GM19467 (cell line): ENCODE data around the gene MFAP5.
"Not testable (repeated sequence)": the region's sequence is repeated elsewhere in the genome, so short reads cannot be mapped to it uniquely, and the experiment has no call there.

Experiments
- ATAC-seq: cut with Tn5 transposase; IDR thresholded peaks from one replicate; pipeline ENCODE4 v1.9.1; 2021; ENCODE audit warnings: mild to moderate bottlenecking, moderate library complexity; ENCODE audit not compliant: unreplicated experiment

MFAP5 gene

DNA sequence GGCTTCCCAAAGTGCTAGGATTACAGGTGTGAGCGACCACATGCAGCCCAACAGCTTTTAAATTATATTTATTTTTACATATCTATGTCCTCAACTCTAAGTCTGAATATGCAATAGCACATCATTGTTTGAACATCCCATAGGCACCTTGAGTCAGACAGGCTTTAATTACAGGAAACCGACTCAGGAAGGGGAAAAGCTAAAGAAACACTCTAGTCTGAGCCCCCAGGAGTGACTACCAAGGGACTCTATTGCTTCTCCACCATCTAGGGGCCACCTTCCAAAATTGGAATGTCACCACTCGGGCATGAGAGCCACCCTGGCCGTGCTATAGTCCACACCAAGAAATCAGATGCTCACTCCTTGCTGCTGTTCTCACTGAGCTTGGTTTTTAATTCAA is 14.0 kb upstream of the MFAP5 start:
- no peak for ATAC-seq

DNA sequence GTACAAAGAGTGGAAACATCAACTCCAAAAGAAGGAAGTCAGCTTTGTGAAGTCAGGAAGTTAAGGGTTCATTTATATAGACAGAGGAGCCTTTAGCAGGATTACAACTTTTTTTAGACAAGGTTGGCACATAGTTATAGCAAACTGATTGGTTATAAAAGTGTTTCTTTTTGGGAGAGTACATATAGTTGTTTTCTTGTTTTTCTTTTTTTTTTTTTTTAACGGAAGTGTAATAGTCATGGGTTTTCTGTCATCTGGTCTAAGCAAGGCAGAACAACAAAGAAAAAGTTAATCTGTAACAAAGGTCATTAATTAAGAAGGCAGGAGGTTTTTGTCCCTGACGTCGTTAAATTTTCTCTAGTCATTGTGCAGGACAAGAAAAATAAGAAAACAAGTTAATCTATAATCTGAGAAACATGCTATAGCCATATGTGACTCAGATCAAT is 13.0 kb upstream of the MFAP5 start:
- ATAC-seq, result no peak

DNA sequence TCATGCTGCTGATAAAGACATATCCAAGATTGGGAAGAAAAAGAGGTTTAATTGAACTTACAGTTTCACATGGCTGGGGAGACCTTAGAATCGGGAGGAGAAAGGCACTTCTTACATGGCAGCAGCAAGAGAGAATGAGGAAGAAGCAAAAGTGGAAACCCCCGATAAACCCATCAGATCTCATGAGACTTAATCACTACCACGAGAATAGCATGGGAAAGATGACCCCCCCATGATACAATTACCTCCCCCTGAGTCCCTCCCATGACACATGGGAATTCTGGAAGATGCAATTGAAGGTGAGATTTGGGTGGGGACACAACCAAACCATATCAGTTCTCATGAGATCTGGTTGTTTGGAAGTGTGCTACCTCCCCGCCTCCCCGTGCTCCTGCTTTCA is 9.8 kb upstream of the MFAP5 start:
- ATAC-seq, result no peak

DNA sequence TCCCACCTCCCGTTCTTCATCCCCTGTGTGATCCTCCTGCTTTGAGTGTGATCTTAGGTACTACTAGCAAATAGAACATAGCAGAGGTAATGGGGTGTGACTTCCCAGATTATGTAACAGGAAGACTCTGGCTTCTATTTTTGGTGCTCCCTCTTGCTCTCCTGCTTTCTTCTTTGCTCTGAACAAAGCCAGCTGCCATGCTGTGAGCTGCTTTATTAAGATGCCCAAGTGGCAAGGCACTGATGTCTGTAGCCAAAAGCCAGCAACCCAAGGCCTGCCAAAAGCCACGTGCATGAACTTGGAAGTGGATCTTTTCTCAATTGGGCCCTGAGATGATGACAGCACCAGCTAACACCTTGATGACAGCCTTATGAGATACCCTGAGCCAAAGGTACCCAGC is 5.8 kb upstream of the MFAP5 start:
- ATAC-seq, result no peak

DNA sequence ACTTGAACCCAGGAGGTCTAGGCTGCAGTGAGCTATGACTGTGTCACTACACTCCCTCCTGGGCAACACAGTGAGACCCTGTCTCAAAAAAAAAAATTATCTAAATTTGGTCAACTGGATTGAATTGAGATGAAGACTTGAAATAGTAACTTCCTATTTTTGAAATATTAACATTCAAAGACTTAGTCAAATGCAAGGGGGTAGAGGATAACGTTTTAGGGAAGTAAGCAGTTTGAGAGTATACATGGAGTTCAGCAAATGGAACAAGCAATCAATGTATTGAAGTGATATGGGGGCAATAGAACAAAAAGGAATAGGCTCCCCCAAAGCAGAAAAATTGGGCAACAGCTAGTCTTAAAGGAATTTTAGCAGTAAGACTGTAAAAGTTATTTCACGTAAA is 4.6 kb upstream of the MFAP5 start:
- no peak for ATAC-seq

DNA sequence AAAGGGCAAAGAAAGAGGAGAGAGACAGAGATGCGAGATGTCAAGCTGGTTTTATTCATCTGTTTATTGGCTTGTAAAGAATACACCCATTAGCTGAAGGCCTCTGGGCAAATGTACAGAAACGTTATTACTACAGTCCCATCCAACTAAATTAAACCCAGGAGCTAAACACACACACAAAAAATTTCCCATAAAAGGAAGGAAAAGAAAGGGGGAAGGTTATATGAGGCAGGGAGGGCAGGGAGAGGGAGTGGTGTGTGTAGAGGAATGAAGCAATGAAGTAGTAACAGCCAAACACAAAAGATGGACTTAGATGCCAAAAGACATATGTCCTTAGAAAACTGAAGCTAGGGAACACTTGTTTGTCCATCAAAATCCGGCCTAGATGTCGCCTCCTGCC is 3.1 kb upstream of the MFAP5 start:
- ATAC-seq, result no peak

DNA sequence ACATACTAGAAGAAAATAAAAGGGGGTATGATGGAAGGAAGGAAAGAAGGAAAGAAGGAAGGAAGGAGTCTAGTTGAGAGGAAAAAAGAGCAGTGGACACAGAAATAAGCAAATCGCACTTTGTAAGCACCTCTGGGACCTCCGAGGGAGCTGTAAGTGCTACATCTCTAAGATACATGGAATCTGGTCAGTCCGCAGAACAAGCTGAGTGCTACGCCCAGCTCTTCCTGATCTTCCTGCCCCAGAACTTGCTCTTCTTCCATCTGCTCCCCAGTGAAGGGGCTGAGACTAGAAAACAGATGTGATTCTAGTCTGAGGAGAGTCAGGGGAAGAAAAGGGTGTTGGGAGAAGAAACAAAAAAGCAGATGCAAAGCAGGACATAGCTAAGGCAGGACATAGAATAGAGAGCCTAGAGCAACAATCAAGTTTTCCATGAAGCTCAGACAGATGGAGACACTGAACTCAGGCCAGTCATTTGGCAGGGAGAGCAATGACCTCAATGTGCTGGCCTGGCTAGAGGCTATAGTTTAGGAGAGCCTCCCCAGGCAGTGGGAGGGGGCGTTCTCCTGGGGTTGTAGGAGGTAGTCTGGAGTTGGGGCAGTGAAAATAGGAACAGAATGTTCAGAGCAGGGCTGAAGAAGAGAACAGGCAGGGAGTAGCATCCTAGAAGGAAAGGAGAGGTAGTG is 1.7 kb upstream of the MFAP5 start:
- ATAC-seq, result no peak

DNA sequence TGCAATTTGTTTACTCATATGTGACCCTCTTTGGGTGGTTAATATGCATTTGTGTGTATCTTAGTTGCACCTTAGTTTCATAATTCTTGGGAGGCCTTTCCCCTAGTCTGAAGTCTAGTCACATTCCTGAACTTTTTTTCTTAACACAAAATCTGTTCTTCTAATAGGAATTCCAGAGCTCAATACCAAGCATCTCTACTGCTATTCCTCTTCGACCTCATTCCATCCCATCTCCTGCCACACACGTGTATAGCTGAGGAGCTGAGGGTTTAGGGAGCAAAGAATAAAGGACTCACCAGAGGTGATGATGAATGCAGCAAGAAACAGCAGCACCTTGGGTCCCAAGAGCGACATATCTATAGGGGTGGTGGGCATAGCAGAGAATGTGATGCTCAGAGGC is 875 bp downstream of the MFAP5 start:
- ATAC-seq, result no peak

DNA sequence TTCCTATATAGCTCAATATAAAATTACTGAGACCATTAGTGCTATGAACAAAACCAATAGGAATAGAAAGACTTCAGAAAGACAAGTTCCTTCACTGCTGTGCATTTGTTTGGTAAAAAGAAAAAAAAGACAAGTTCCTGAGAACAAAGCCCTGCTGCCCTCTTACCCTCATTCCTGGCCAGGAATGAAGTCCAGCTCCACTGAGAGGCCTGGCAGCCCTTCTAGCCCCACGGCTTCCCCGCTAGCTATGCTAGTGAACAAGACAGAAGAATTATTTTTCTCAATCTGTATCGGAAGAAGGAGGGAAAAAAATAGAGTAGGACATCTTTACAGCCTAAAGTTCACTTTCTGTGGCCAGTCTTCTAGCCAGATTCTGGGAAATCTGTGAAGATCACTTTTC is 1.6 kb downstream of the MFAP5 start:
- no peak for ATAC-seq

DNA sequence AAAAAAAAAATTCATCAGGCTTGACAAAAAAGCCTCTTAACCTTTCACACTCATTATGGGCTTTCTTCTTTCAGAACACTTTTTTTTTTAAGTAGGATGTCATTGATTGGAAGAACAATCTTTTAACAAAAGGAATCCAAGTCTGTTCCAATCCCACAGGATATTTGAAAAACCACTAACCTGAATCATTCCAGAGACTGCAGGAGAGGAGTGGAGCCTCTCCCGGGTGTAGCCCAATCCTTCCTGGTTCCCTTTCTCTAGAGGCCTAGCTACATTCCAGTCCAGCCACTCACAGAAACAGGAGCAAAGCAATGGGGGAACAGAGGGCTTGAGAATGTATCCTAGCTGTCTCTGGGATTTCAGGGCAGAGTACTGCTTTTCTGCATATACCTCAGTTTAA is 4.3 kb downstream of the MFAP5 start:
- no peak for ATAC-seq

DNA sequence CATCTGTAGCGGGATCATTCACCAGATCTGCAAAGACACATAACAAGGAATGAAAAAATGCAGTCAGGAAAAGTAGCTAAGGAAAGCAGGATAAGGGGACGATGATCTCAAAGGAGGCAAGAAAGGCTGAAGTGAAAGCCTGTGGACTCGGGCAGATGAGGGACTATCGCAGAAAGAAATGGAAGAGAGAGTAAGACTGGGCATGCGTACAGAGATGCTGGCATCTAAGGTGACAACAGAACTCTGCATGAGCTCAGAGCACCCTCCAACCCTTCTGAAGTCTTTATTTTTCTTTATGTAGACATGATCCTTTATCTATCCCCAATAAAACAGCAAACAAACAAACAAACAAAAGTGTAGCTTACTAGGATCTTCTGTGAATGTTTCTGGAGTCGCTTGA is 7.2 kb downstream of the MFAP5 start:
- ATAC-seq, result no peak

DNA sequence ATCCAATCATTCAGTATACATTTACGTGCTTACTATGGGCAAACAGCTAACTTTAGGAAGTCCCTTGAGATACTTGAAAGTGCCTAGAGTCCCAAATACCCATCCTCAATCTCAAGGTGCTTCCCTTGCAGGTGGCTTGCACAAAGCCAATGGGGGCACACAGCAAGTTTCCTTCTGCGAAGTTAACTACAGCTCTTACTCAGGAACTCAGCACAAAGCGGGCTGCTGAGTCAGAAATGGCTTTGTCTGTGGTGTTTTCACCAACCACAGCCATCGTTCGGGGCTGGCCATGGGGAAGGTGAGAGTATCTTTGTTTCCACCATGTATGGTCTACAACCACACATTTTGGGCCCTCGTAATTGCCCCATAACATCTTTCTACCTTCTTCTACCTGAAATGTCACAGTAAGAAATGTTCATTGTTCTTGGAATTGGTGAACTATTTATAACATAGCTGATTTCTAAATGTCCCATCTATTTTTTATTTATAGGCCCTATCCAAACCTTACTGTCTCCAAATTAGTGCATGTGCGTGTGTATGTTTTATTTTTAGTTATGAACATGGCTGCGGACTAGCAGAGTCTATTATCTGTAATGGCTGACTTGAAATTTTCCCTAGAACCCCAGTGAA is 13.9 kb downstream of the MFAP5 start:
- ATAC-seq, result peak; percentile 58

DNA sequence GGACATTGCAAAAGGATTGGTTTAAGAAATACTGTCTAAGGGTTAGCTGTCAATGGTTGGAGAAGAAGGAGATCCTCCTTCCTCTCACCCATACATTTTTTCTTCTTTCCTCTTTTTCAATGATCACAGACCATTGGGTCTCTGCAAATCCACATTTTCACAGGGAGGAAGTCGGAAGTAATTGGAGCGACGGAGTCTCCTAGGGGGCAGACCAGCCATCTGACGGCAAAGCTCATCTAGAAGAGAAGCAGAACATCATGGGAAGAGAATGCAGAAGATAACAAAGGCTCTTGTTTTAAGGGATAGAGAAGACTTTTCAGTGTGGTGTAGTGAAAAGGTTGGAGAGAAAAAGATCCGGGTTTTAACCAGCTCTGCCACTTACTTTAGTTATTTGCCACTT is 14.7 kb downstream of the MFAP5 start:
- no peak for ATAC-seq

DNA sequence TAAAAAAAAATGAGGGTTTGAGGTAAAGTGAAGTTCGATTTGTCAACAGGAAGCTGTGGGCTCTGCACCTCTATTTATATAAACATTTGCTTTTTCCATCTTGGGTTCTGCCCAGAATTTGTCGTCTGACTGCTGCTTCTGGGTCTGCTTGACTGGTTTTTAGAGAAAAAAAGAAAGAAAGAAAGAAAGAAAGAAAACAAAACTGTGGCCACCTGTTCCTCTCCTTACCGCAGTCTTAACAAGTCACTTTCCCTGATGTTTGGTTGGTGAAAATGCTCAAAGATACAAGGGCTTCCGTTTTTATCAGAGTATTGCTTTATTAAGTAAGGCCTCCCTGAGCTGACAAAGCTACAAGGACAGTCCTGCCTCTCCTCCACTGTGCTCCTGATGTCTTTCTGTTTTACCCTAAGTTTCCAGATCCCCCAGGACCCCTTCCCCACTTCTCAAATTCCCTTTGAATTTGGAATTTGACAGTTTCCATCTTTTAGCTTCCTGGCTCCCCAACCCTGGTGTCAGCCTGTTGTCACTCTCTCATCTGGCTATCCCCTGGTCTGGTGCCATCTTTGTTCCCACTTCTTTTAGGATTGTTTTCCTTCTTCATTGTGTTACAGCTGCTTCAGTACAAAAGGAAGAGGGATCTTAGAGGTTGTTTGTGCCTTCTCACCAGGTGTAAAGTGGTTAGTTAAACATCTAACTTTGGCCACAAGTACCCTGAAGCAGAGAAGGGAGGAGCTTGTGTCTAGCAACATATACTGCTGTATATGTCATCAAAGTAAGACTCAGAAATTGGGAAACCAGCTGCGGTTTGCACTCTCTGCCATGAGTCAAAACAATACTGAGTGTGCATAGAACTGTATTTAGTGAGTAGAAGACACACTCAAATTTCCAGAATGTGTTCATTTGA is 18.0 kb downstream of the MFAP5 start:
- ATAC-seq, result peak; percentile 67

DNA sequence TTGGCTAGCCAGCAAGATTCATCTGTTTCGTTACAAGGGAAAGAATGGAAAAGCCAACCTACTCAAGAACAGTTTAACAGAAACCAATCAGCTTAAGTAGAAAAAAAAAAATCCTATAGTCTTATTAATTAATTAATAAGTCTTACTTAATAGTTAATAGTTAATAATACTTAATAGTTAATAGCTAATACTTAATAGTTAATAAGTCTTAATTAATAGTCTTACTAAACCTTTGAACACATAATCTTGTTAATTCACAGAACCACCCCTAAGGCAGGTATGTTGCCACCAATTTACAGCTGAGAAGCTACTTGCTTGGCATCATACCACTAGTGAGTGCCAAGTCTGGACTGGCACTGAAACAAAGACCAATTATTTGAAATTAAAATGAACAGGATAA is 19.9 kb downstream of the MFAP5 start:
- ATAC-seq, result no peak

DNA sequence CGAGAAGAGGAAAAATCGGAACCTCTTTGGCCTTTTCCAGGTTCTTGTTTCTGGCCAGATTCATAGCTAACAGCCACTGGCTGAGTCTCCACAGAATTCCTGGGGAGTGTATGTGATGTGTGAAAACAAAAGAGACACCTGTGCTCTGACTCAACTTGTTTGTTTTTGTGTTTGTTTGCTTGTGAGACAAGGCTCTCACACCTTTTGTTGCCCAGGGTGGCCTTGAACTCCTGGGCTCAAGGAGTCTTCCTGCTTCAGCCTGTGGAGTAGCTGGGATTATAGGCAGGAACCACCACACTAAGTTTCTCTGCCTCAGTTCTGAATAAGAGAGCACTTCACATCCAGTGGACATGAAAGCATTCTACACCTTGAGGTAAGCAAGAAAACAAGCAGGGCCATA is 22.7 kb downstream of the MFAP5 start:
- no peak for ATAC-seq

DNA sequence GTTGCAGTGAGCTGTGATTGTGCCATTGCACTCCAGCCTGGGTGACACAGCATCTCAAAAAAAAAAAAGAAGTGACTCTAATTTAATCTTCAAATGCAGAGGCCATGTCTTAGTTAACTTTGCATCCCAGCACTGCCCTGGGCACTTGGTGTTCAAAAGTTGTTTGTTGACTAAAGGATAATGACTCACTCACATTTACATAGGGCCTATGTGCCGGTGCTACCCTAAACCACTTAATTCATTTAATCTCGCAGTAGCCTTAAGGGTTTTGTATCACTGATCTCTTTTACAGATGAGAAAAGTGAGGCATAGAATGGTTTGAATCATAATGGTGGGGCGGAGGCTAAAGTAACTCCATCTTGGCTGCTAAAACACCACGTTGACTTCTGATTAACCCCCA is 23.7 kb downstream of the MFAP5 start:
- no peak for ATAC-seq

DNA sequence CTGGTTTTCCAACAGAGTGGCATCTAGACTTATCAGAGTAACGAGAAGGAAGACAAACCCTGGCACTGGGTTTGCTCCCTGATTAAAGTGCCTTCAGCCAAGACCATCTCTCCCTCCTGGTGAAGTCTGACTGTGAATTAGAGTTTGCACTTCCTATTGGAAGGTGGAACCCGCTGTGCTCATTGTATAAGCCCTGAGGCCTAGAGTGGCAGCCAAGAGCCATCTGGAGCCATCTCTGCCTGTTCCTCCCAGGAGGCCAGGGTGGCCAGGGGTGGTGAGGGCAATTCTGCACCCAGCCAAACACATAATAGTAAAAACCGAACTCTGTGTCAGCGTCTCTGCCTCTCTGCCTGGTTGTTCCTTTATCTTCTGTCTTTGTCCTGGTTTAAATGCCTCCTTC is 25.0 kb downstream of the MFAP5 start:
- no peak for ATAC-seq

DNA sequence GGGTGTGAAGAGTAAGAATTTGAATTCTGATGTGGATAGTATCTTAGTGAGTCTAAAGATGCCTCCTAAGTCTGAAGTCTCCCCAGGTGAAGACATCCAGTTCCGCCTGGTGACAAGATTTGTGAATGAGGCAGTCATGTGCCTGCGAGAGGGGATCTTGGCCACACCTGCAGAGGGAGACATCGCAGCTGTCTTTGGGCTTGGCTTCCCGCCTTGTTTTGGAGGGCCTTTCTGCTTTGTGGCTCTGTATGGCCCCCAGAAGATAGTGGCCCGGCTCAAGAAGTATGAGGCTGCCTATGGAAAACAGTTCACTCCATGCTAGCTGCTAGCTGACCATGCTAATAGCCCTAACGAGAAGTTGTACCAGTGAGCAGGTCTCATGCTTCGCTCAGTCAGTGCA is 25.4 kb downstream of the MFAP5 start:
- ATAC-seq, result no peak

DNA sequence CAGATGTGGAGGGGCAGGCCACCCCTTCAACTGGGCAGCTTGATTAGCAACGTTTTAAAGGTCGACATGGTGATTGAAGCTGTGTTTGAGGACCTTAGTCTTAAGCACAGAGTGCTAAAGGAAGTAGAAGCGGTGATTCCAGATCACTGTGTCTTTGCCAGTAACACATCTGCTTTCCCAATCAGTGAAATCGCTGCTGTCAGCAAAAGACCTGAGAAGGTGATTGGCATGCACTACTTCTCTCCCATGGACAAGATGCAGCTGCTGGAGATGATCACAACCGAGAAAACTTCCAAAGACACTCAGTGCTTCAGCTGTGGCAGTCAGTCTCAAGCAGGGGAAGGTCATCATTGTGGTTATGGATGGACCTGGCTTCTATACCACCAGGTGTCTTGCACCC is 26.0 kb downstream of the MFAP5 start:
- no peak for ATAC-seq

DNA sequence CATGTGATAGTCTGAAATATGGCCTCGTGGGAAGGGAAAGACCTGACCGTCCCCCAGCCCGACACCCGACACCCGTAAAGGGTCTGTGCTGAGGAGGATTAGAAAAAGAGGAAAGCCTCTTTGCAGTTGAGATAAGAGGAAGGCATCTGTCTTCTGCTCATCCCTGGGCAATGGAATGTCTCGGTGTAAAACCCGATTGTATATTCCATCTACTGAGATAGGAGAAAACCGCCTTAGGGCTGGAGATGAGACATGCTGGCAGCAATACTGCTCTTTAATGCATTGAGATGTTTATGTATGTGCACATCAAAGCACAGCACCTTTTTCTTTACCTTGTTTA is 26.6 kb downstream of the MFAP5 start:
- ATAC-seq, result not testable (repeated sequence)
